Gastrocnemius medialis (tissue), 4 donors: ENCODE results near the gene DROSHA.

Source experiments
- CTCF ChIP-seq, 5 experiments: fragments of 450-650 bp in 3 of 5; fragments of 200-600 bp in 2 of 5; sonication (generic) in 2 of 5; IDR thresholded peaks in 4 of 5; conservative IDR thresholded peaks in 1 of 5; 1 replicate in 4 of 5; 2 replicates in 1 of 5; pipeline ENCODE4 v1.5.1; 2016 to 2019; ENCODE audit warnings: antibody characterized with exemption in 5 of 5, mild to moderate bottlenecking in 3 of 5, moderate library complexity in 3 of 5
- POLR2A ChIP-seq, 2 donors: fragments of 450-650 bp; IDR thresholded peaks; one replicate each; pipeline ENCODE4 v1.6.1; 2017; ENCODE audit warnings: antibody characterized with exemption in 2 of 2, mild to moderate bottlenecking in 2 of 2, moderate library complexity in 2 of 2

DNA sequence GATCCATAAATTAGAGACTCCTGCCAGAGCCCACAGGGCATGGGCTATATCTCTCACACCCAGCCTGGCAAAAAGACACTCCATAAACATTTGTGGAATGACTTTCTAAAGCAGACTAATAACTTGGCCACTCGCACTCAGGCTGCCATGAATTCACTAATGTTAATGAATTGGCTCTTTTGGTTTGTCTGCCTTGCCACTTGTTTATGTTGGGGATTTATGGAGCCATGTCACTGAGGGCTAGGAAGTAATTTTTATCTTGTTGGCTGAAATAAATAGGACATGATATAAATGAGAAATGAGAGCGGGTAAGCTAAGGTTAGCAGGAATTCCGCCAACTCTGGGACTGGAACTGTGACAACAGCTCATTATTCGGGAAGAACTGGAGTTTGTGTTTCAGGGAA is 55.2 kb downstream of the DROSHA start:
- TF ChIP-seq CTCF (IDR thresholded peaks at IDR 0.05 in 4 of 5, conservative IDR thresholded peaks at IDR 0.05 in 1 of 5) (no peak), POLR2A (IDR thresholded peaks at IDR 0.05) (no peak)
